ENCODE measurements around the gene GNG14. TPM values are rescaled to one million over a fixed set of nuclear protein-coding genes. Genes with fewer than 3 reads are reported as not detected.

Gene GNG14
- total and polyA plus RNA-seq, 2 experiments from 2014 or later, result not detected

- peak; percentile 70 for ATAC-seq
- TF ChIP-seq EZH2phosphoT487 (IDR thresholded peaks at IDR 0.05; ENCODE audit: unreplicated experiment), result no peak
- TF ChIP-seq POLR2AphosphoS5 (IDR thresholded peaks at IDR 0.05; ENCODE audit: low read depth), result peak; percentile 83
- 0 out of 2 replicates have a peak, but pooled peaks have one; percentile 50 for TF ChIP-seq CREB1 (CRISPR knock-in tag; IDR thresholded peaks at IDR 0.05; ENCODE audit: low read depth)
- TF ChIP-seq ETS1 (IDR thresholded peaks at IDR 0.05), result peak; percentile 50
- TF ChIP-seq CTCF (conservative IDR thresholded peaks at IDR 0.05; ENCODE audit: low read depth in 2 of 2), result no peak
- no peak for TF ChIP-seq JUNB (IDR thresholded peaks at IDR 0.05; ENCODE audit: unreplicated experiment)
- TF ChIP-seq STAT1 (IDR thresholded peaks at IDR 0.05; ENCODE audit: unreplicated experiment), result no peak
- TF ChIP-seq REST (IDR thresholded peaks at IDR 0.05; ENCODE audit: unreplicated experiment), result no peak
- no peak for TF ChIP-seq ZNF114 (CRISPR knock-in tag; IDR thresholded peaks at IDR 0.05)
- TF ChIP-seq NANOG (IDR thresholded peaks at IDR 0.05; ENCODE audit: borderline replicate concordance), result no peak
- TF ChIP-seq ZNF331 (CRISPR knock-in tag; IDR thresholded peaks at IDR 0.05; ENCODE audit: low read depth), result no peak
- no peak for TF ChIP-seq EZH2 (IDR thresholded peaks at IDR 0.05; ENCODE audit: low read depth, unreplicated experiment)
- TF ChIP-seq ZNF462 (CRISPR knock-in tag; IDR thresholded peaks at IDR 0.05), result no peak
These were observed 35.0 kb downstream of the GNG14 start for GRCh38 chr19:12722566-12723380.

More at GRCh38 chr19:12722566-12723380, 35.0 kb downstream of the GNG14 start:
- peaks cover 19% of the 10 kb centered on the region; the same call in 1 of the 2 replicates for H4K20me1 ChIP-seq (replicated peaks; ENCODE audit: insufficient read depth)
- DNase-seq (ENCODE audit: low spot score), result peak; percentile 100
- Mint-ChIP-seq H3K9me3 (no peaks in the 10 kb centered on the region), H3K27ac (peak overlapping the region; percentile 95), H3K4me3 (peak overlapping the region; percentile 91), H3K27me3 (ENCODE audit: insufficient read depth, low read depth, poor library complexity) (peaks cover 27% of the 10 kb centered on the region), H3K36me3 (ENCODE audit: low read depth) (peaks cover 36% of the 10 kb centered on the region), H3K4me1 (peaks cover 15% of the 10 kb centered on the region)
- H3K79me2 ChIP-seq (replicated peaks; ENCODE audit: insufficient read depth), result peaks cover 62% of the 10 kb centered on the region
- peaks cover 7% of the 10 kb centered on the region; the same call in 1 of the 2 replicates for H3K36me3 ChIP-seq (ENCODE audit: insufficient read depth)
- peak overlapping the region; percentile 100 for H3K4me2 ChIP-seq
- no peaks in the 10 kb centered on the region for H3K27me3 ChIP-seq (ENCODE audit: insufficient read depth)
- H3K4me3 ChIP-seq, result peak overlapping the region; percentile 80
- H3K9me2 ChIP-seq (ENCODE audit: insufficient read depth), result no peaks in the 10 kb centered on the region
- H3K27ac ChIP-seq (ENCODE audit: low read depth), result peak overlapping the region; percentile 96
- no peak overlapping the region for H2AFZ ChIP-seq
- H3F3A ChIP-seq (replicated peaks; ENCODE audit: low read depth), result peaks cover 37% of the 10 kb centered on the region
- peaks cover 9% of the 10 kb centered on the region; the same call in 1 of the 2 replicates for H3K4me1 ChIP-seq (ENCODE audit: insufficient read depth)

Measured in GM23338 (cell line).